ENCODE data around the gene MARCHF9. TPM values are rescaled to one million over a fixed set of nuclear protein-coding genes. Genes with fewer than 3 reads are reported as not detected.

Gene MARCHF9
- polyA plus RNA-seq, 1 of the 3 experiments (the other 2 are of a cell fraction) = 24.2 TPM

- TF ChIP-seq USF1 (IDR thresholded peaks at IDR 0.05; ENCODE audit: borderline replicate concordance, low read depth) (no peak), GABPA (IDR thresholded peaks at IDR 0.05; ENCODE audit: low read depth) (no peak), POLR2AphosphoS5 (IDR thresholded peaks at IDR 0.05; ENCODE audit: low read depth, low read length) (no peak)
Observed at GRCh38 chr12:57779736-57780135, 24.8 kb downstream of the MARCHF9 start (continued).

GRCh38 chr12:57780284-57780897 is 25.5 kb downstream of the MARCHF9 start:
- Histone ChIP-seq H3K4me1 (ENCODE audit: control insufficient read depth in 1 of 2, insufficient read depth in 2 of 2, low read depth in 1 of 2, low read length in 1 of 2) (peaks cover 0 to 5% of the 10 kb centered on the region in 2 experiments; a peak in 1 of 4 replicates), H2AFZ (ENCODE audit: low read depth) (no peak overlapping the region), H3K4me2 (no peak overlapping the region), H4K20me1 (ENCODE audit: insufficient read depth) (no peaks in the 10 kb centered on the region), H3K4me3 (ENCODE audit: low read depth in 2 of 2, low read length in 1 of 2) (no peak overlapping the region), H3K9me3 (no peaks in the 10 kb centered on the region), H3K36me3 (replicated peaks in 1 of 2; ENCODE audit: control insufficient read depth in 1 of 2, insufficient read depth in 2 of 2, low read length in 1 of 2) (peaks cover 7 to 14% of the 10 kb centered on the region in 2 experiments), H3F3A (replicated peaks; ENCODE audit: insufficient read depth) (peaks cover 18% of the 10 kb centered on the region), H3K27ac (ENCODE audit: low read depth in 2 of 2, low read length in 1 of 2) (no peak overlapping the region), H3K27me3 (ENCODE audit: insufficient read depth) (no peaks in the 10 kb centered on the region), H3K9ac (no peak overlapping the region), H3K9me2 (no peaks in the 10 kb centered on the region), H3K79me2 (ENCODE audit: insufficient read depth) (peaks cover 21% of the 10 kb centered on the region)
- TF ChIP-seq USF1 (IDR thresholded peaks at IDR 0.05; ENCODE audit: borderline replicate concordance, low read depth) = no peak
- no peak for TF ChIP-seq FOSL2 (IDR thresholded peaks at IDR 0.05; ENCODE audit: borderline replicate concordance, low read depth)
- no peak for TF ChIP-seq IRF3 (IDR thresholded peaks at IDR 0.05; ENCODE audit: low read depth, low read length)
- no peak for TF ChIP-seq ELF1 (IDR thresholded peaks at IDR 0.05)
- TF ChIP-seq TAF1 (IDR thresholded peaks at IDR 0.05; ENCODE audit: borderline replicate concordance, low read depth, low read length) = no peak
- no peak for TF ChIP-seq REST (IDR thresholded peaks at IDR 0.05; ENCODE audit: low read depth, low read length)
- TF ChIP-seq CTCF (IDR thresholded peaks at IDR 0.05) = no peak
- no peak for TF ChIP-seq RXRA (IDR thresholded peaks at IDR 0.05; ENCODE audit: borderline replicate concordance, low read depth)
- TF ChIP-seq NRF1 (IDR thresholded peaks at IDR 0.05; ENCODE audit: low read depth, low read length) = no peak
- TF ChIP-seq ZBTB33 (IDR thresholded peaks at IDR 0.05; ENCODE audit: borderline replicate concordance, low read depth) = no peak
- TF ChIP-seq RCOR1 (IDR thresholded peaks at IDR 0.05; ENCODE audit: low read length) = no peak
- TF ChIP-seq RFX5 (IDR thresholded peaks at IDR 0.05; ENCODE audit: low read length) = no peak
- TF ChIP-seq RAD21 (IDR thresholded peaks at IDR 0.05; ENCODE audit: low read length) = no peak
- no peak for TF ChIP-seq MEF2A (IDR thresholded peaks at IDR 0.05; ENCODE audit: borderline replicate concordance, low read depth)
- no peak for TF ChIP-seq GATA2 (CRISPR knock-in tag; IDR thresholded peaks at IDR 0.05)
- no peak for TF ChIP-seq CHD2 (IDR thresholded peaks at IDR 0.05; ENCODE audit: low read length, partially characterized antibody)
- no peak for TF ChIP-seq TCF12 (IDR thresholded peaks at IDR 0.05)
- no peak for DNase-seq
- 93% methylated on average over 4 of the region's 4 CpGs for WGBS (ENCODE audit: low lambda C conversion rate)
- ChIA-PET POLR2A (no interaction called here), CTCF (no interaction called here)

All from SK-N-SH (cell line).